Lower leg skin (tissue), 3 donors: ENCODE data around the gene TOMM40L.

ENCODE experiments used
- CTCF ChIP-seq, 3 donors: fragments of 450-650 bp; IDR thresholded peaks; one replicate each; pipeline ENCODE4 v1.5.1; 2016; ENCODE audit warnings: antibody characterized with exemption in 3 of 3, mild to moderate bottlenecking in 3 of 3, moderate library complexity in 2 of 3
- POLR2A ChIP-seq, 2 donors: fragments of 450-650 bp; IDR thresholded peaks; one replicate each; pipeline ENCODE4 v1.6.1; 2016 to 2017; ENCODE audit warnings: antibody characterized with exemption in 2 of 2, mild to moderate bottlenecking in 1 of 2, moderate library complexity in 1 of 2

- TF ChIP-seq CTCF (IDR thresholded peaks at IDR 0.05): no peak
- TF ChIP-seq POLR2A (IDR thresholded peaks at IDR 0.05): no peak
Observed at GRCh38 chr1:161220002-161220401, 5.9 kb upstream of the TOMM40L start.
